ENCODE measurements around the gene AP4M1.

DNA sequence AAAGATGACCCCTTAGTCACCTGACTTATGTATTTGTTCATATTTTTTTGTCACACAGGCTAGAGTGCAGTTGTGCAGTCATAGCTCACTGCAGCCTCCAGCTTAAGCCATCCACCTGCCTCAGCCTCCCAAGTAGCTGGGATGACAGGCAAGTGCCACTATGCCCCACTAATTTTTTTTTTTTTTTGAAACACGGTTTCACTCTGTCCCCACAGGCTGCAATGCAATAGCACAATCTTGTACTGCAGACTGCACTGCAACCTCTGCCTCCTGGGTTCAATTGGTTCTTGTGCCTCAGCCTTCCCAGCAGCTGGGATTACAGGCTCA is 27.2 kb downstream of the AP4M1 start:
- no peak for TF ChIP-seq CTCF (IDR thresholded peaks at IDR 0.05; ENCODE audit: low read length)
- no peak for TF ChIP-seq EZH2 (optimal IDR thresholded peaks at IDR 0.05; ENCODE audit: low read depth, low read length)
- TF ChIP-seq EZH2phosphoT487 (IDR thresholded peaks at IDR 0.05; ENCODE audit: low read length): no peak

All from MM.1S (cell line).